ENCODE results near the gene TRMT2A.
A peak's percentile ranks its signal among the peaks of the same experiment; 100 is the strongest.

TRMT2A gene

DNA sequence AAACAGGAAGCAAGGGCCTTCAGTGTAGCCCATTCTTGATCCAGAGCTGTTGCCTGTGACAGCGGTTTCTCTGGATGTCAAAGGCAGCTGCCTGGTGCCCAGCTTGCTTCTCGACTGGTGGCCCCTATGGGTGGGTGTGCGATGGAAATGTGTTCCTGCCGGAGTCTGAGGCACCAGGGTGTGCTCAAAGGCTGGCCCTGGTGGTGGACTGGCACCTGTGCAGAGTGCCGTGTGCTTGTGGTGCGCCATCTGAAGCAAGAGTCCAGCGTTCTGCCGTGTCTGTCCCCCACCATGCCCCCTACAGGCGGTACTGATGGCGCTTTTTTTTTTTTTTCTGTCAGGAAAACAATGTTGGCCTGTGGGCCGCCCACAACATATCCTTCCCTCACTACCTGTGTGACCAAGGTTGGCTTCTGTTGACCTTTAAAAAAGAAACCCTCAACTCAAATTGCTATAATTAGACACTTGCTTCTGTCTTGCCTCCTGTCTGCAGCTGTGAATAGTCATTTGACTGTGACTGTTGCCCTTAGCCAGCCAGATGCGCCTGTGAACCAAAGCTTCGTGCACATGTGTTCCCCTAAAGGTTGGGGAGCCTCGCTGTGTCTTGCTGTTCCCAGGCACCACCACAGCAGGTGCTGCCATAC lies 5.9 kb downstream of the TRMT2A start (continued):
- TF ChIP-seq ZNF391 (tag by site-specific recombination; IDR thresholded peaks at IDR 0.05; ENCODE audit: borderline replicate concordance, low read depth) (no peak), ZSCAN16 (tag by site-specific recombination; IDR thresholded peaks at IDR 0.05) (no peak), BCL11B (tag by site-specific recombination; IDR thresholded peaks at IDR 0.05; ENCODE audit: low read depth) (no peak), ZNF843 (tag by site-specific recombination; IDR thresholded peaks at IDR 0.05) (no peak), ZBTB7A (tag by site-specific recombination; IDR thresholded peaks at IDR 0.05; ENCODE audit: low read depth) (no peak), HOXD13 (CRISPR knock-in tag; IDR thresholded peaks at IDR 0.05; ENCODE audit: borderline replicate concordance) (no peak), GLI4 (tag by site-specific recombination; IDR thresholded peaks at IDR 0.05) (no peak), ZBTB20 (tag by site-specific recombination; IDR thresholded peaks at IDR 0.05) (no peak), ZNF132 (tag by site-specific recombination; IDR thresholded peaks at IDR 0.05; ENCODE audit: borderline replicate concordance) (no peak), HOXA7 (CRISPR knock-in tag; IDR thresholded peaks at IDR 0.05; ENCODE audit: borderline replicate concordance) (no peak), ZFP3 (tag by site-specific recombination; IDR thresholded peaks at IDR 0.05; ENCODE audit: low read depth) (no peak), ZNF23 (tag by site-specific recombination; IDR thresholded peaks at IDR 0.05; ENCODE audit: borderline replicate concordance) (no peak), ZNF548 (tag by site-specific recombination; IDR thresholded peaks at IDR 0.05) (no peak), BCL11A (tag by site-specific recombination; IDR thresholded peaks at IDR 0.05; ENCODE audit: low read depth) (peak; percentile 53; the same call in 1 of the 2 replicates), ZNF777 (tag by site-specific recombination; IDR thresholded peaks at IDR 0.05; ENCODE audit: borderline replicate concordance) (no peak), EGR2 (tag by site-specific recombination; IDR thresholded peaks at IDR 0.05; ENCODE audit: low read depth) (no peak), ZNF768 (tag by site-specific recombination; IDR thresholded peaks at IDR 0.05) (no peak), ZNF174 (tag by site-specific recombination; IDR thresholded peaks at IDR 0.05) (no peak), ZNF138 (tag by site-specific recombination; IDR thresholded peaks at IDR 0.05; ENCODE audit: borderline replicate concordance) (no peak), ZNF623 (tag by site-specific recombination; IDR thresholded peaks at IDR 0.05) (no peak)
- TF ChIP-seq, protein P1, sequence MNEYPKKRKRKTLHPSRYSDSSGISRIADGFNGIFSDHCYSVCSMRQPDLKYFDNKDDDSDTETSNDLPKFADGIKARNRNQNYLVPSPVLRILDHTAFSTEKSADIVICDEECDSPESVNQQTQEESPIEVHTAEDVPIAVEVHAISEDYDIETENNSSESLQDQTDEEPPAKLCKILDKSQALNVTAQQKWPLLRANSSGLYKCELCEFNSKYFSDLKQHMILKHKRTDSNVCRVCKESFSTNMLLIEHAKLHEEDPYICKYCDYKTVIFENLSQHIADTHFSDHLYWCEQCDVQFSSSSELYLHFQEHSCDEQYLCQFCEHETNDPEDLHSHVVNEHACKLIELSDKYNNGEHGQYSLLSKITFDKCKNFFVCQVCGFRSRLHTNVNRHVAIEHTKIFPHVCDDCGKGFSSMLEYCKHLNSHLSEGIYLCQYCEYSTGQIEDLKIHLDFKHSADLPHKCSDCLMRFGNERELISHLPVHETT (tag by site-specific recombination; IDR thresholded peaks at IDR 0.05): no peak
- TF ChIP-seq, protein P2, sequence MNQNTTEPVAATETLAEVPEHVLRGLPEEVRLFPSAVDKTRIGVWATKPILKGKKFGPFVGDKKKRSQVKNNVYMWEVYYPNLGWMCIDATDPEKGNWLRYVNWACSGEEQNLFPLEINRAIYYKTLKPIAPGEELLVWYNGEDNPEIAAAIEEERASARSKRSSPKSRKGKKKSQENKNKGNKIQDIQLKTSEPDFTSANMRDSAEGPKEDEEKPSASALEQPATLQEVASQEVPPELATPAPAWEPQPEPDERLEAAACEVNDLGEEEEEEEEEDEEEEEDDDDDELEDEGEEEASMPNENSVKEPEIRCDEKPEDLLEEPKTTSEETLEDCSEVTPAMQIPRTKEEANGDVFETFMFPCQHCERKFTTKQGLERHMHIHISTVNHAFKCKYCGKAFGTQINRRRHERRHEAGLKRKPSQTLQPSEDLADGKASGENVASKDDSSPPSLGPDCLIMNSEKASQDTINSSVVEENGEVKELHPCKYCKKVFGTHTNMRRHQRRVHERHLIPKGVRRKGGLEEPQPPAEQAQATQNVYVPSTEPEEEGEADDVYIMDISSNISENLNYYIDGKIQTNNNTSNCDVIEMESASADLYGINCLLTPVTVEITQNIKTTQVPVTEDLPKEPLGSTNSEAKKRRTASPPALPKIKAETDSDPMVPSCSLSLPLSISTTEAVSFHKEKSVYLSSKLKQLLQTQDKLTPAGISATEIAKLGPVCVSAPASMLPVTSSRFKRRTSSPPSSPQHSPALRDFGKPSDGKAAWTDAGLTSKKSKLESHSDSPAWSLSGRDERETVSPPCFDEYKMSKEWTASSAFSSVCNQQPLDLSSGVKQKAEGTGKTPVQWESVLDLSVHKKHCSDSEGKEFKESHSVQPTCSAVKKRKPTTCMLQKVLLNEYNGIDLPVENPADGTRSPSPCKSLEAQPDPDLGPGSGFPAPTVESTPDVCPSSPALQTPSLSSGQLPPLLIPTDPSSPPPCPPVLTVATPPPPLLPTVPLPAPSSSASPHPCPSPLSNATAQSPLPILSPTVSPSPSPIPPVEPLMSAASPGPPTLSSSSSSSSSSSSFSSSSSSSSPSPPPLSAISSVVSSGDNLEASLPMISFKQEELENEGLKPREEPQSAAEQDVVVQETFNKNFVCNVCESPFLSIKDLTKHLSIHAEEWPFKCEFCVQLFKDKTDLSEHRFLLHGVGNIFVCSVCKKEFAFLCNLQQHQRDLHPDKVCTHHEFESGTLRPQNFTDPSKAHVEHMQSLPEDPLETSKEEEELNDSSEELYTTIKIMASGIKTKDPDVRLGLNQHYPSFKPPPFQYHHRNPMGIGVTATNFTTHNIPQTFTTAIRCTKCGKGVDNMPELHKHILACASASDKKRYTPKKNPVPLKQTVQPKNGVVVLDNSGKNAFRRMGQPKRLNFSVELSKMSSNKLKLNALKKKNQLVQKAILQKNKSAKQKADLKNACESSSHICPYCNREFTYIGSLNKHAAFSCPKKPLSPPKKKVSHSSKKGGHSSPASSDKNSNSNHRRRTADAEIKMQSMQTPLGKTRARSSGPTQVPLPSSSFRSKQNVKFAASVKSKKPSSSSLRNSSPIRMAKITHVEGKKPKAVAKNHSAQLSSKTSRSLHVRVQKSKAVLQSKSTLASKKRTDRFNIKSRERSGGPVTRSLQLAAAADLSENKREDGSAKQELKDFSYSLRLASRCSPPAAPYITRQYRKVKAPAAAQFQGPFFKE (tag by site-specific recombination; IDR thresholded peaks at IDR 0.05; ENCODE audit: borderline replicate concordance): no peak
- TF ChIP-seq, protein P3, sequence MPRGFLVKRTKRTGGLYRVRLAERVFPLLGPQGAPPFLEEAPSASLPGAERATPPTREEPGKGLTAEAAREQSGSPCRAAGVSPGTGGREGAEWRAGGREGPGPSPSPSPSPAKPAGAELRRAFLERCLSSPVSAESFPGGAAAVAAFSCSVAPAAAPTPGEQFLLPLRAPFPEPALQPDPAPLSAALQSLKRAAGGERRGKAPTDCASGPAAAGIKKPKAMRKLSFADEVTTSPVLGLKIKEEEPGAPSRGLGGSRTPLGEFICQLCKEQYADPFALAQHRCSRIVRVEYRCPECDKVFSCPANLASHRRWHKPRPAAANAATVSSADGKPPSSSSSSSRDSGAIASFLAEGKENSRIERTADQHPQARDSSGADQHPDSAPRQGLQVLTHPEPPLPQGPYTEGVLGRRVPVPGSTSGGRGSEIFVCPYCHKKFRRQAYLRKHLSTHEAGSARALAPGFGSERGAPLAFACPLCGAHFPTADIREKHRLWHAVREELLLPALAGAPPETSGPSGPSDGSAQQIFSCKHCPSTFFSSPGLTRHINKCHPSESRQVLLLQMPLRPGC (tag by site-specific recombination; IDR thresholded peaks at IDR 0.05): no peak
- TF ChIP-seq, protein P4, sequence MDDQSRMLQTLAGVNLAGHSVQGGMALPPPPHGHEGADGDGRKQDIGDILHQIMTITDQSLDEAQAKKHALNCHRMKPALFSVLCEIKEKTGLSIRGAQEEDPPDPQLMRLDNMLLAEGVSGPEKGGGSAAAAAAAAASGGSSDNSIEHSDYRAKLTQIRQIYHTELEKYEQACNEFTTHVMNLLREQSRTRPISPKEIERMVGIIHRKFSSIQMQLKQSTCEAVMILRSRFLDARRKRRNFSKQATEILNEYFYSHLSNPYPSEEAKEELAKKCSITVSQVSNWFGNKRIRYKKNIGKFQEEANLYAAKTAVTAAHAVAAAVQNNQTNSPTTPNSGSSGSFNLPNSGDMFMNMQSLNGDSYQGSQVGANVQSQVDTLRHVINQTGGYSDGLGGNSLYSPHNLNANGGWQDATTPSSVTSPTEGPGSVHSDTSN (CRISPR knock-in tag; IDR thresholded peaks at IDR 0.05): no peak
- TF ChIP-seq, protein P5, sequence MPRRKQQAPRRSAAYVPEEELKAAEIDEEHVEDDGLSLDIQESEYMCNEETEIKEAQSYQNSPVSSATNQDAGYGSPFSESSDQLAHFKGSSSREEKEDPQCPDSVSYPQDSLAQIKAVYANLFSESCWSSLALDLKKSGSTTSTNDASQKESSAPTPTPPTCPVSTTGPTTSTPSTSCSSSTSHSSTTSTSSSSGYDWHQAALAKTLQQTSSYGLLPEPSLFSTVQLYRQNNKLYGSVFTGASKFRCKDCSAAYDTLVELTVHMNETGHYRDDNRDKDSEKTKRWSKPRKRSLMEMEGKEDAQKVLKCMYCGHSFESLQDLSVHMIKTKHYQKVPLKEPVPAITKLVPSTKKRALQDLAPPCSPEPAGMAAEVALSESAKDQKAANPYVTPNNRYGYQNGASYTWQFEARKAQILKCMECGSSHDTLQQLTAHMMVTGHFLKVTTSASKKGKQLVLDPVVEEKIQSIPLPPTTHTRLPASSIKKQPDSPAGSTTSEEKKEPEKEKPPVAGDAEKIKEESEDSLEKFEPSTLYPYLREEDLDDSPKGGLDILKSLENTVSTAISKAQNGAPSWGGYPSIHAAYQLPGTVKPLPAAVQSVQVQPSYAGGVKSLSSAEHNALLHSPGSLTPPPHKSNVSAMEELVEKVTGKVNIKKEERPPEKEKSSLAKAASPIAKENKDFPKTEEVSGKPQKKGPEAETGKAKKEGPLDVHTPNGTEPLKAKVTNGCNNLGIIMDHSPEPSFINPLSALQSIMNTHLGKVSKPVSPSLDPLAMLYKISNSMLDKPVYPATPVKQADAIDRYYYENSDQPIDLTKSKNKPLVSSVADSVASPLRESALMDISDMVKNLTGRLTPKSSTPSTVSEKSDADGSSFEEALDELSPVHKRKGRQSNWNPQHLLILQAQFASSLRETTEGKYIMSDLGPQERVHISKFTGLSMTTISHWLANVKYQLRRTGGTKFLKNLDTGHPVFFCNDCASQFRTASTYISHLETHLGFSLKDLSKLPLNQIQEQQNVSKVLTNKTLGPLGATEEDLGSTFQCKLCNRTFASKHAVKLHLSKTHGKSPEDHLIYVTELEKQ (tag by site-specific recombination; IDR thresholded peaks at IDR 0.05; ENCODE audit: borderline replicate concordance): no peak
- TF ChIP-seq, protein P6, sequence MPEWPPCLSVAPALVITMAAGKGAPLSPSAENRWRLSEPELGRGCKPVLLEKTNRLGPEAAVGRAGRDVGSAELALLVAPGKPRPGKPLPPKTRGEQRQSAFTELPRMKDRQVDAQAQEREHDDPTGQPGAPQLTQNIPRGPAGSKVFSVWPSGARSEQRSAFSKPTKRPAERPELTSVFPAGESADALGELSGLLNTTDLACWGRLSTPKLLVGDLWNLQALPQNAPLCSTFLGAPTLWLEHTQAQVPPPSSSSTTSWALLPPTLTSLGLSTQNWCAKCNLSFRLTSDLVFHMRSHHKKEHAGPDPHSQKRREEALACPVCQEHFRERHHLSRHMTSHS (tag by site-specific recombination; IDR thresholded peaks at IDR 0.05): no peak

Measured in HEK293 (cell line).